ENCODE data around the gene TBX1.

The TBX1 gene

GRCh38 chr22:19802894-19803735 is 42.5 kb downstream of the TBX1 start:
- DNase-seq: no peak

- no peak for DNase-seq
Observed at GRCh38 chr22:19803736-19804267, 43.2 kb downstream of the TBX1 start.

GRCh38 chr22:19805821-19806212 is 45.2 kb downstream of the TBX1 start:
- DNase-seq: no peak

- DNase-seq: no peak
Observed at GRCh38 chr22:19806213-19807160, 45.9 kb downstream of the TBX1 start.

GRCh38 chr22:19807161-19807913 is 46.8 kb downstream of the TBX1 start:
- no peak for DNase-seq

- DNase-seq: no peak
Observed at GRCh38 chr22:19807914-19808872, 47.6 kb downstream of the TBX1 start.

- DNase-seq: no peak
Observed at GRCh38 chr22:19808873-19809478, 48.4 kb downstream of the TBX1 start.

- no peak for DNase-seq
Observed at GRCh38 chr22:19809741-19810140, 49.2 kb downstream of the TBX1 start.

- no peak for DNase-seq
Observed at GRCh38 chr22:19810381-19811201, 50.0 kb downstream of the TBX1 start.

GRCh38 chr22:19811211-19811621 is 50.6 kb downstream of the TBX1 start:
- no peak for DNase-seq

GRCh38 chr22:19811811-19812771 is 51.5 kb downstream of the TBX1 start:
- no peak for DNase-seq

GRCh38 chr22:19812910-19813309 is 52.3 kb downstream of the TBX1 start:
- no peak for DNase-seq

GRCh38 chr22:19814428-19814827 is 53.9 kb downstream of the TBX1 start:
- no peak for DNase-seq

GRCh38 chr22:19815093-19815822 is 54.7 kb downstream of the TBX1 start:
- DNase-seq: no peak

GRCh38 chr22:19815823-19816290 is 55.3 kb downstream of the TBX1 start:
- no peak for DNase-seq

- no peak for DNase-seq
Observed at GRCh38 chr22:19816372-19817119, 56.0 kb downstream of the TBX1 start.

All from Kasumi-1 (cell line).